Osteocyte (in vitro differentiated cells): ENCODE data around the gene SUPT16H. TPM values are rescaled to one million over a fixed set of nuclear protein-coding genes. Genes with fewer than 3 reads are reported as not detected.

Source experiments
- DNase-seq: peaks from one replicate; pipeline ENCODE4 v3.0.0; 2021; ENCODE audit warnings: mixed read lengths; ENCODE audit not compliant: unreplicated experiment; ENCODE audit errors: extremely low spot score
- H3K27ac Mint-ChIP-seq: one replicate; pipeline ENCODE4 v1.8.0; 2021; ENCODE audit warnings: mild to moderate bottlenecking, mixed read lengths; ENCODE audit not compliant: unreplicated experiment
- H3K27me3 Mint-ChIP-seq: one replicate; pipeline ENCODE4 v1.8.0; 2021; ENCODE audit warnings: mixed read lengths; ENCODE audit not compliant: unreplicated experiment
- H3K36me3 Mint-ChIP-seq: one replicate; pipeline ENCODE4 v1.8.0; 2021; ENCODE audit warnings: mixed read lengths; ENCODE audit not compliant: unreplicated experiment
- H3K4me1 Mint-ChIP-seq: one replicate; pipeline ENCODE4 v1.8.0; 2021; ENCODE audit warnings: mixed read lengths; ENCODE audit not compliant: unreplicated experiment
- H3K4me3 Mint-ChIP-seq: one replicate; pipeline ENCODE4 v1.8.0; 2021; ENCODE audit warnings: mild to moderate bottlenecking, moderate library complexity, mixed read lengths; ENCODE audit not compliant: unreplicated experiment
- H3K9me3 Mint-ChIP-seq: one replicate; pipeline ENCODE4 v1.8.0; 2021; ENCODE audit warnings: mixed read lengths; ENCODE audit not compliant: unreplicated experiment
- CTCF ChIP-seq: fragments of 200-600 bp; sonication (generic); IDR thresholded peaks from 2 replicates; pipeline ENCODE4 v1.5.0; 2021; ENCODE audit warnings: antibody characterized with exemption, mild to moderate bottlenecking, moderate library complexity
- total RNA-seq: library from RNA; stranded (reverse); gene quantifications from 2 replicates; pipeline ENCODE4 v1.2.1, GENCODE V29; 2021

SUPT16H gene
- total RNA-seq, 1 donor from 2014 or later = 82.5 TPM

DNA sequence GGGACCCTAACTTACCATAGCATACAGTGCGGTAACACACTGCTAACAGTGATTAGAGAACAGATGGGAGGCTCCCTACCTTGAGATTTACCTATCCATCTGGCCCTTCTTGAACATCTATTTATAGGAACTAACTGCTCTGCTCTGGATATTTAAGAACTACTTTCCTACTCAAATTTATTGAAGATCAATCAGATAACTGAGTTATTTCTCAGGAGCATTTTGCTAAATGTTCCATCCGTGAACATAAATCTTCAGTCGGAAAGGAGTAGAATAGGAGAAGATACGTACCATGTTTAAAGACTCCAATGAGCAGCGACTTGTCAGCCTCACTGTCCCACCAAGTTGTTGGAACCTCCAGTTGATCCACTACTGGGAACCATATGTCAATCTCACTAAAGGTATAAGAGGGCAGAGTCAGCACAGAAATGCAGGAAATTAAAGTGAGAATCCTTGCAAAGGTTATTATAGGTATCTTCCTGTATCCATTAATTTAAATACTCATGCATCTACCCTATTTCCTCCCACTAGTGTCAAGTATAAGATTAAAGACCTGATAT is 15.6 kb upstream of the SUPT16H start:
- H3K27me3 Mint-ChIP-seq = no peaks in the 10 kb centered on the region
- H3K9me3 Mint-ChIP-seq = no peaks in the 10 kb centered on the region
- H3K4me1 Mint-ChIP-seq = no peaks in the 10 kb centered on the region
- DNase-seq = no peak
- H3K27ac Mint-ChIP-seq = no peak overlapping the region
- no peak overlapping the region for H3K4me3 Mint-ChIP-seq
- H3K36me3 Mint-ChIP-seq = peaks cover 65% of the 10 kb centered on the region
- no peak for TF ChIP-seq CTCF

GRCh38 chr14:21398901-21399300 is 15.1 kb upstream of the SUPT16H start:
- no peaks in the 10 kb centered on the region for H3K27me3 Mint-ChIP-seq
- no peaks in the 10 kb centered on the region for H3K9me3 Mint-ChIP-seq
- TF ChIP-seq CTCF = no peak
- H3K36me3 Mint-ChIP-seq = peaks cover 68% of the 10 kb centered on the region
- no peak for DNase-seq
- H3K4me3 Mint-ChIP-seq = no peak overlapping the region
- no peak overlapping the region for H3K27ac Mint-ChIP-seq
- no peaks in the 10 kb centered on the region for H3K4me1 Mint-ChIP-seq

GRCh38 chr14:21395450-21395849 is 11.6 kb upstream of the SUPT16H start:
- no peaks in the 10 kb centered on the region for H3K4me1 Mint-ChIP-seq
- no peak for DNase-seq
- H3K27ac Mint-ChIP-seq = no peak overlapping the region
- H3K9me3 Mint-ChIP-seq = no peaks in the 10 kb centered on the region
- peak; percentile 21 for TF ChIP-seq CTCF
- no peak overlapping the region for H3K4me3 Mint-ChIP-seq
- peaks cover 70% of the 10 kb centered on the region for H3K36me3 Mint-ChIP-seq
- no peaks in the 10 kb centered on the region for H3K27me3 Mint-ChIP-seq

GRCh38 chr14:21385188-21385904 is 1.5 kb upstream of the SUPT16H start:
- H3K27ac Mint-ChIP-seq = peak overlapping the region; percentile 100

More at GRCh38 chr14:21385188-21385904, 1.5 kb upstream of the SUPT16H start:
- Mint-ChIP-seq H3K4me3 (peak overlapping the region; percentile 98), H3K27me3 (no peaks in the 10 kb centered on the region), H3K4me1 (peaks cover 27% of the 10 kb centered on the region), H3K36me3 (peaks cover 14% of the 10 kb centered on the region), H3K9me3 (no peaks in the 10 kb centered on the region)
- DNase-seq = no peak
- TF ChIP-seq CTCF = no peak
